ENCODE measurements around the gene MTHFD2. TPM values are rescaled to one million over a fixed set of nuclear protein-coding genes. Genes with fewer than 3 reads are reported as not detected.
A peak's percentile ranks its signal among the peaks of the same experiment; 100 is the strongest.
"Not testable (repeated sequence)": the region's sequence is repeated elsewhere in the genome, so short reads cannot be mapped to it uniquely, and the experiment has no call there.

MTHFD2 gene
- total RNA-seq (2014; rRNA removed): 59.0 and 60.1 TPM in 2 replicates
- polyA plus RNA-seq (2012): 32.7 TPM

- peak; percentile 94 for DNase-seq (ENCODE audit: low read depth)
Observed at GRCh38 chr2:74198461-74199274, at the start of gene MTHFD2. TSS of gene MTHFD2 (plus strand) at chr2:74198615. CDS start at chr2:74198642, 27 bp downstream.

- no peak for DNase-seq (ENCODE audit: low read depth)
Observed at GRCh38 chr2:74149247-74149525, 49.2 kb upstream of the MTHFD2 start.

- DNase-seq (ENCODE audit: low read depth): no peak
Observed at GRCh38 chr2:74149570-74150319, 48.7 kb upstream of the MTHFD2 start.

- DNase-seq (ENCODE audit: low read depth): no peak
Observed at GRCh38 chr2:74152954-74153353, 45.5 kb upstream of the MTHFD2 start.

- DNase-seq (ENCODE audit: low read depth): no peak
Observed at GRCh38 chr2:74155830-74156229, 42.6 kb upstream of the MTHFD2 start.

GRCh38 chr2:74162951-74163350 lies 35.5 kb upstream of the MTHFD2 start:
- no peak for DNase-seq (ENCODE audit: low read depth)

- no peak for DNase-seq (ENCODE audit: low read depth)
Observed at GRCh38 chr2:74164761-74165160, 33.7 kb upstream of the MTHFD2 start.

GRCh38 chr2:74168739-74169138 lies 29.7 kb upstream of the MTHFD2 start:
- no peak for DNase-seq (ENCODE audit: low read depth)

GRCh38 chr2:74174909-74175308 lies 23.5 kb upstream of the MTHFD2 start:
- no peak for DNase-seq (ENCODE audit: low read depth)

- no peak for DNase-seq (ENCODE audit: low read depth)
Observed at GRCh38 chr2:74177696-74178095, 20.7 kb upstream of the MTHFD2 start.

- peak; percentile 97 for DNase-seq (ENCODE audit: low read depth)
Observed at GRCh38 chr2:74178211-74179062, 20.0 kb upstream of the MTHFD2 start, which contains the start of gene MOB1A. TSS of gene MOB1A (minus strand) at chr2:74178879. CDS start at chr2:74178674, 205 bp downstream.

- DNase-seq (ENCODE audit: low read depth): no peak
Observed at GRCh38 chr2:74179063-74179865, 19.2 kb upstream of the MTHFD2 start.

- DNase-seq (ENCODE audit: low read depth): peak; percentile 30
Observed at GRCh38 chr2:74181739-74182138, 16.7 kb upstream of the MTHFD2 start.

- DNase-seq (ENCODE audit: low read depth): no peak
Observed at GRCh38 chr2:74183878-74184277, 14.5 kb upstream of the MTHFD2 start.

- no peak for DNase-seq (ENCODE audit: low read depth)
Observed at GRCh38 chr2:74186038-74186437, 12.4 kb upstream of the MTHFD2 start.

GRCh38 chr2:74186706-74187105 lies 11.7 kb upstream of the MTHFD2 start:
- DNase-seq (ENCODE audit: low read depth): not testable (repeated sequence)

GRCh38 chr2:74188018-74188601 lies 10.3 kb upstream of the MTHFD2 start:
- DNase-seq (ENCODE audit: low read depth): peak; percentile 31

GRCh38 chr2:74188696-74189095 lies 9.7 kb upstream of the MTHFD2 start:
- no peak for DNase-seq (ENCODE audit: low read depth)

- DNase-seq (ENCODE audit: low read depth): no peak
Observed at GRCh38 chr2:74191596-74192380, 6.6 kb upstream of the MTHFD2 start.

GRCh38 chr2:74194799-74195198 lies 3.6 kb upstream of the MTHFD2 start:
- no peak for DNase-seq (ENCODE audit: low read depth)
